ENCODE results near the gene LHX3.

Gene LHX3

GRCh38 chr9:136218271-136218670, 13.3 kb upstream of the LHX3 start:
- H3K4me3 ChIP-seq (ENCODE audit: low read length), result no peak overlapping the region
- H3K4me2 ChIP-seq (ENCODE audit: low read depth, low read length), result no peak overlapping the region
- H3K4me1 ChIP-seq (ENCODE audit: low read length), result no peaks in the 10 kb centered on the region
- no peaks in the 10 kb centered on the region for H3K9me2 ChIP-seq (replicated peaks; ENCODE audit: insufficient read depth, low read length)
- no peak overlapping the region for H3K27ac ChIP-seq (ENCODE audit: low read length)
- TF ChIP-seq EZH2 (optimal IDR thresholded peaks at IDR 0.05; ENCODE audit: low read depth, low read length), result no peak
- TF ChIP-seq EZH2phosphoT487 (IDR thresholded peaks at IDR 0.05; ENCODE audit: low read length), result no peak
- TF ChIP-seq, protein P1, sequence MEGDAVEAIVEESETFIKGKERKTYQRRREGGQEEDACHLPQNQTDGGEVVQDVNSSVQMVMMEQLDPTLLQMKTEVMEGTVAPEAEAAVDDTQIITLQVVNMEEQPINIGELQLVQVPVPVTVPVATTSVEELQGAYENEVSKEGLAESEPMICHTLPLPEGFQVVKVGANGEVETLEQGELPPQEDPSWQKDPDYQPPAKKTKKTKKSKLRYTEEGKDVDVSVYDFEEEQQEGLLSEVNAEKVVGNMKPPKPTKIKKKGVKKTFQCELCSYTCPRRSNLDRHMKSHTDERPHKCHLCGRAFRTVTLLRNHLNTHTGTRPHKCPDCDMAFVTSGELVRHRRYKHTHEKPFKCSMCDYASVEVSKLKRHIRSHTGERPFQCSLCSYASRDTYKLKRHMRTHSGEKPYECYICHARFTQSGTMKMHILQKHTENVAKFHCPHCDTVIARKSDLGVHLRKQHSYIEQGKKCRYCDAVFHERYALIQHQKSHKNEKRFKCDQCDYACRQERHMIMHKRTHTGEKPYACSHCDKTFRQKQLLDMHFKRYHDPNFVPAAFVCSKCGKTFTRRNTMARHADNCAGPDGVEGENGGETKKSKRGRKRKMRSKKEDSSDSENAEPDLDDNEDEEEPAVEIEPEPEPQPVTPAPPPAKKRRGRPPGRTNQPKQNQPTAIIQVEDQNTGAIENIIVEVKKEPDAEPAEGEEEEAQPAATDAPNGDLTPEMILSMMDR (IDR thresholded peaks at IDR 0.05; ENCODE audit: low read length), result no peak
- H3K27me3 ChIP-seq (replicated peaks; ENCODE audit: insufficient read depth, low read length), result no peaks in the 10 kb centered on the region
- H4K20me1 ChIP-seq (ENCODE audit: insufficient read depth, low read length), result no peaks in the 10 kb centered on the region
- DNase-seq, result no peak
- H3K79me2 ChIP-seq (ENCODE audit: low read length), result peaks cover 10% of the 10 kb centered on the region; the same call in 1 of the 2 replicates
- H3K36me3 ChIP-seq (replicated peaks; ENCODE audit: insufficient read depth, low read length), result no peaks in the 10 kb centered on the region; the same call in 1 of the 2 replicates
- no peak overlapping the region for H2AFZ ChIP-seq (ENCODE audit: low read length)
- H3K9ac ChIP-seq (ENCODE audit: low read length), result no peak overlapping the region
- no peaks in the 10 kb centered on the region for H3K9me3 ChIP-seq (replicated peaks; ENCODE audit: insufficient read depth, low read length)
- no peaks in the 10 kb centered on the region for H3F3A ChIP-seq (ENCODE audit: insufficient read depth, low read length)

GRCh38 chr9:136216541-136217244, 11.8 kb upstream of the LHX3 start:
- Histone ChIP-seq H3K9ac (ENCODE audit: low read length) (no peak overlapping the region), H3K27ac (ENCODE audit: low read length) (no peak overlapping the region), H3K36me3 (replicated peaks; ENCODE audit: insufficient read depth, low read length) (no peaks in the 10 kb centered on the region; the same call in 1 of the 2 replicates), H2AFZ (ENCODE audit: low read length) (no peak overlapping the region), H3K4me2 (ENCODE audit: low read depth, low read length) (no peak overlapping the region), H3K4me1 (ENCODE audit: low read length) (no peaks in the 10 kb centered on the region), H3K4me3 (ENCODE audit: low read length) (no peak overlapping the region), H3K9me2 (replicated peaks; ENCODE audit: insufficient read depth, low read length) (no peaks in the 10 kb centered on the region), H3K9me3 (replicated peaks; ENCODE audit: insufficient read depth, low read length) (no peaks in the 10 kb centered on the region), H3F3A (ENCODE audit: insufficient read depth, low read length) (no peaks in the 10 kb centered on the region), H3K79me2 (ENCODE audit: low read length) (no peaks in the 10 kb centered on the region; the same call in 1 of the 2 replicates), H4K20me1 (ENCODE audit: insufficient read depth, low read length) (no peaks in the 10 kb centered on the region), H3K27me3 (replicated peaks; ENCODE audit: insufficient read depth, low read length) (no peaks in the 10 kb centered on the region)
- TF ChIP-seq EZH2 (optimal IDR thresholded peaks at IDR 0.05; ENCODE audit: low read depth, low read length), result no peak
- no peak for TF ChIP-seq EZH2phosphoT487 (IDR thresholded peaks at IDR 0.05; ENCODE audit: low read length)
- TF ChIP-seq, protein P1 (IDR thresholded peaks at IDR 0.05; ENCODE audit: low read length), result no peak
- no peak for DNase-seq

- Histone ChIP-seq H2AFZ (ENCODE audit: low read length) (no peak overlapping the region), H3K79me2 (ENCODE audit: low read length) (no peaks in the 10 kb centered on the region), H3K9me2 (replicated peaks; ENCODE audit: insufficient read depth, low read length) (no peaks in the 10 kb centered on the region), H4K20me1 (ENCODE audit: insufficient read depth, low read length) (no peaks in the 10 kb centered on the region), H3K27me3 (replicated peaks; ENCODE audit: insufficient read depth, low read length) (no peaks in the 10 kb centered on the region), H3K9ac (ENCODE audit: low read length) (no peak overlapping the region), H3K4me2 (ENCODE audit: low read depth, low read length) (no peak overlapping the region), H3K4me3 (ENCODE audit: low read length) (no peak overlapping the region), H3F3A (ENCODE audit: insufficient read depth, low read length) (no peaks in the 10 kb centered on the region), H3K4me1 (ENCODE audit: low read length) (no peaks in the 10 kb centered on the region), H3K36me3 (replicated peaks; ENCODE audit: insufficient read depth, low read length) (no peaks in the 10 kb centered on the region; the same call in 1 of the 2 replicates), H3K9me3 (replicated peaks; ENCODE audit: insufficient read depth, low read length) (no peaks in the 10 kb centered on the region), H3K27ac (ENCODE audit: low read length) (no peak overlapping the region)
- TF ChIP-seq, protein P1 (IDR thresholded peaks at IDR 0.05; ENCODE audit: low read length), result no peak
- TF ChIP-seq EZH2 (optimal IDR thresholded peaks at IDR 0.05; ENCODE audit: low read depth, low read length), result no peak
- no peak for TF ChIP-seq EZH2phosphoT487 (IDR thresholded peaks at IDR 0.05; ENCODE audit: low read length)
- no peak for DNase-seq
Observed at GRCh38 chr9:136213733-136214132, 8.8 kb upstream of the LHX3 start.
